ENCODE data around the gene TMEM141. TPM values are rescaled to one million over a fixed set of nuclear protein-coding genes. Genes with fewer than 3 reads are reported as not detected.

Gene TMEM141
- total RNA-seq, 1 donor from 2014 or later: 228 TPM

GRCh38 chr9:136774416-136775045, 16.6 kb upstream of the TMEM141 start:
- no peaks in the 10 kb centered on the region for H3K36me3 ChIP-seq (ENCODE audit: control insufficient read depth, insufficient read depth, low read length)
- DNase-seq (ENCODE audit: low read depth): no peak
- H3K4me3 ChIP-seq (ENCODE audit: low read depth, low read length): no peak overlapping the region
- TF ChIP-seq CTCF (IDR thresholded peaks at IDR 0.05; ENCODE audit: insufficient read depth, low read length, severe bottlenecking): no peak
- no peak for FAIRE-seq
- peaks cover 5% of the 10 kb centered on the region for H3K27me3 ChIP-seq (ENCODE audit: control insufficient read depth, insufficient read depth, low read length)

- FAIRE-seq (no peak), DNase-seq (ENCODE audit: low read depth) (no peak)
- Histone ChIP-seq H3K27me3 (ENCODE audit: control insufficient read depth, insufficient read depth, low read length) (peaks cover 6% of the 10 kb centered on the region), H3K4me3 (ENCODE audit: low read depth, low read length) (no peak overlapping the region), H3K36me3 (ENCODE audit: control insufficient read depth, insufficient read depth, low read length) (no peaks in the 10 kb centered on the region)
- TF ChIP-seq CTCF (IDR thresholded peaks at IDR 0.05; ENCODE audit: insufficient read depth, low read length, severe bottlenecking): no peak
These were observed 16.0 kb upstream of the TMEM141 start for GRCh38 chr9:136775191-136775590.

GRCh38 chr9:136776947-136777346, 14.2 kb upstream of the TMEM141 start:
- Histone ChIP-seq H3K36me3 (ENCODE audit: control insufficient read depth, insufficient read depth, low read length) (no peaks in the 10 kb centered on the region), H3K27me3 (ENCODE audit: control insufficient read depth, insufficient read depth, low read length) (peaks cover 6% of the 10 kb centered on the region), H3K4me3 (ENCODE audit: low read depth, low read length) (no peak overlapping the region)
- no peak for TF ChIP-seq CTCF (IDR thresholded peaks at IDR 0.05; ENCODE audit: insufficient read depth, low read length, severe bottlenecking)
- FAIRE-seq: no peak
- no peak for DNase-seq (ENCODE audit: low read depth)

GRCh38 chr9:136777359-136777758, 13.8 kb upstream of the TMEM141 start:
- Histone ChIP-seq H3K4me3 (ENCODE audit: low read depth, low read length) (no peak overlapping the region), H3K27me3 (ENCODE audit: control insufficient read depth, insufficient read depth, low read length) (peaks cover 6% of the 10 kb centered on the region), H3K36me3 (ENCODE audit: control insufficient read depth, insufficient read depth, low read length) (no peaks in the 10 kb centered on the region)
- DNase-seq (ENCODE audit: low read depth): no peak
- FAIRE-seq: no peak
- no peak for TF ChIP-seq CTCF (IDR thresholded peaks at IDR 0.05; ENCODE audit: insufficient read depth, low read length, severe bottlenecking)

GRCh38 chr9:136779808-136780207, 11.3 kb upstream of the TMEM141 start:
- no peak for FAIRE-seq
- TF ChIP-seq CTCF (IDR thresholded peaks at IDR 0.05; ENCODE audit: insufficient read depth, low read length, severe bottlenecking): no peak
- DNase-seq (ENCODE audit: low read depth): no peak
- Histone ChIP-seq H3K4me3 (ENCODE audit: low read depth, low read length) (no peak overlapping the region), H3K27me3 (ENCODE audit: control insufficient read depth, insufficient read depth, low read length) (peaks cover 6% of the 10 kb centered on the region), H3K36me3 (ENCODE audit: control insufficient read depth, insufficient read depth, low read length) (no peaks in the 10 kb centered on the region)

GRCh38 chr9:136782452-136782851, 8.7 kb upstream of the TMEM141 start:
- H3K36me3 ChIP-seq (ENCODE audit: control insufficient read depth, insufficient read depth, low read length): no peaks in the 10 kb centered on the region
- FAIRE-seq (no peak), DNase-seq (ENCODE audit: low read depth) (no peak)
- peaks cover 6% of the 10 kb centered on the region for H3K27me3 ChIP-seq (ENCODE audit: control insufficient read depth, insufficient read depth, low read length)
- no peak overlapping the region for H3K4me3 ChIP-seq (ENCODE audit: low read depth, low read length)
- TF ChIP-seq CTCF (IDR thresholded peaks at IDR 0.05; ENCODE audit: insufficient read depth, low read length, severe bottlenecking): no peak

All from bronchial epithelial cell (primary cell).